PC-3 (cell line): Measurements from ENCODE around the gene ADAMTSL3.

Source experiments
- EZH2phosphoT487 ChIP-seq: fragments of 300-600 bp; sonication (generic); IDR thresholded peaks from 2 replicates; pipeline ENCODE4 v1.6.1; 2018; ENCODE audit warnings: mild to moderate bottlenecking, antibody characterized with exemption, low read length, borderline replicate concordance
- TF ChIP-seq, protein P1 (sequence below): fragments of 300-600 bp; sonication (generic); conservative IDR thresholded peaks from 2 replicates; pipeline ENCODE4 v1.5.1; 2017; ENCODE audit warnings: antibody characterized with exemption, low read depth, mild to moderate bottlenecking, low read length

DNA sequence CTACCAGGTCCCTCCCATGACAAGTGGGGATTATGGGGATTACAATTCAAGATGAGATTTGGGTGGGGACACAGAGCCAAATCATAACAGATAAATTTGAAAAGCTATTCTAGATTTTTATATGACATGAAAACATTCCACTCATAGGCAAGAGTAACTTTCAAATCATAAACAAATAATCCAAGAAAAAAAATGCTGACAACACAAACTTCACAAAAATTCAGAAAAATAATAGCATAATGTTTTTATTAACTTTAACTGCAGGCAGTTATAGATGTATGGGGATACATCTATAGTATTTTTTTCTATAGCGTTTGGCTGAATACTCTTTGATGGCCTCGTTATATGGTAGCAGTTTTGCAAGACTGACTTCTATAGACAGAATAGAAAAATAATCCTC lies 243.1 kb downstream of the ADAMTSL3 start:
- TF ChIP-seq, protein P1, sequence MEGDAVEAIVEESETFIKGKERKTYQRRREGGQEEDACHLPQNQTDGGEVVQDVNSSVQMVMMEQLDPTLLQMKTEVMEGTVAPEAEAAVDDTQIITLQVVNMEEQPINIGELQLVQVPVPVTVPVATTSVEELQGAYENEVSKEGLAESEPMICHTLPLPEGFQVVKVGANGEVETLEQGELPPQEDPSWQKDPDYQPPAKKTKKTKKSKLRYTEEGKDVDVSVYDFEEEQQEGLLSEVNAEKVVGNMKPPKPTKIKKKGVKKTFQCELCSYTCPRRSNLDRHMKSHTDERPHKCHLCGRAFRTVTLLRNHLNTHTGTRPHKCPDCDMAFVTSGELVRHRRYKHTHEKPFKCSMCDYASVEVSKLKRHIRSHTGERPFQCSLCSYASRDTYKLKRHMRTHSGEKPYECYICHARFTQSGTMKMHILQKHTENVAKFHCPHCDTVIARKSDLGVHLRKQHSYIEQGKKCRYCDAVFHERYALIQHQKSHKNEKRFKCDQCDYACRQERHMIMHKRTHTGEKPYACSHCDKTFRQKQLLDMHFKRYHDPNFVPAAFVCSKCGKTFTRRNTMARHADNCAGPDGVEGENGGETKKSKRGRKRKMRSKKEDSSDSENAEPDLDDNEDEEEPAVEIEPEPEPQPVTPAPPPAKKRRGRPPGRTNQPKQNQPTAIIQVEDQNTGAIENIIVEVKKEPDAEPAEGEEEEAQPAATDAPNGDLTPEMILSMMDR = no peak
- TF ChIP-seq EZH2phosphoT487 = no peak
